GM12892 (cell line): ENCODE measurements around the gene ERC1.

Source experiments
- DNase-seq: peaks from one replicate; pipeline ENCODE4 v3.0.0; 2011; ENCODE audit not compliant: insufficient read length
- FAIRE-seq: peaks from 2 replicates; lab custom pipeline; 2011; peaks lifted over from hg19 to GRCh38; lab: Jason Lieb, UNC
- POLR2A ChIP-seq: IDR thresholded peaks from 2 replicates; pipeline ENCODE4 v1.6.1; 2011; ENCODE audit warnings: low read depth, low read length, control low read depth
- POLR2AphosphoS5 ChIP-seq: IDR thresholded peaks from 2 replicates; pipeline ENCODE4 v1.6.1; 2011; ENCODE audit warnings: low read depth, low read length, control low read depth
- TAF1 ChIP-seq: IDR thresholded peaks from 2 replicates; pipeline ENCODE4 v1.6.1; 2011; ENCODE audit warnings: low read depth, mild to moderate bottlenecking, control low read depth, low read length, borderline replicate concordance

Gene ERC1

DNA sequence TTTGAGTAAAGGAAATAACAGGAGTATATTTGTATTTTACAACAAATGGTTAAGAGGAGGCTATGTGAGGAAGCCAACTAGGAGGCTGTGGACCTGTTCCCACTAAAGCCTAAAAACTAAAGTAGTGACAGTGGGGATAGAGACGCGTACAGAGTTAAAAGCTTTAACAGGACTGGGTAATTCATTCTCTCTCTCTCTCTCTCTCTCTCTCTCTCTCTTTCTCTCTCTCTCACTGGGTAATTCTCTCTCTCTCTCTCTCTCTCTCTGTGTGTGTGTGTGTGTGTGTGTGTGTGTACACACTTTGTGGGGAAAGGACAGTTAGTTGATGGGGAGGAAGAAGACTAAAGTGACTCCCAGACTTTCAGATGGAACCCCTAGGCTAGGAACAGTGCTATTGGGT, 16.3 kb downstream of the ERC1 start:
- FAIRE-seq (no peak), DNase-seq (no peak)
- no peak for TF ChIP-seq TAF1
- no peak for TF ChIP-seq POLR2A
- TF ChIP-seq POLR2AphosphoS5: no peak

DNA sequence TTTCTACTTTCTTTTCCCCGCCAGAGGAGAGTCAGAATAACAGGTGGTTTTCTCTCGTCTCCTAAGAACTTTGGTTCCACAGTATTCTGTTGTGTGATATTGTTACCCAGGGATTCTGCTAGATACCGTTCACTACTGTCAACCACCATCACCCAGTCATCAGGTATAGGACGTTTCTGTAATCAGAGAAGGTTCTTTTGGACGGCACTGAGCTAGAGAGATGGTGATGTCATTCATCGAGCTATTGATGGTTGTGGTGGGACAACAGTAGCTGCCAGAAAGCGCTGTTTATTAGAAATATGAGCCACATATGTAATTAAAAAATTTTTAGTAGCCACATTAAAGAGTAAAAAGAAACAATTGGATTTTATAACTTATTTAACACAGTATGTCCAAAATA, 17.0 kb downstream of the ERC1 start:
- FAIRE-seq (no peak), DNase-seq (no peak)
- TF ChIP-seq TAF1 (no peak), POLR2A (no peak), POLR2AphosphoS5 (no peak)

DNA sequence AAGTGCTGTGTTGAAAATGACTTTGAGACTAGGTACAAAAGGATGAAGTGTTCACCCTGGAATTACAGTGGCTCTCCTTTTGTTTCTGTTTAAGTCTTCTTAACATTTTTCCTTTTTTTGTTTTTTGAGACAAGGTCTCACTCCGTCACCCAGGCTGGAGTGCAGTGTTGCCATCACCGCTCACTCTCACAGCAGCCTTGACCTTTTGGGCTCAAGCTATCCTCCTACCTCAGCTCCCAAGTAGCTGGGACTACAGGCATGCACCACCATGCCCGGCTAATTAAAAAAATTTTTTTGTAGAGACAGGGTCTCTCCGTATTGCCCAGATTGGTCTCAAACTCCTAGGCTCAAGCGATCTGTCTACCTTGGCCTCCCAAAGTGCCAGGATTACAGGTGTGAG, 20.1 kb downstream of the ERC1 start:
- no peak for TF ChIP-seq POLR2A
- TF ChIP-seq POLR2AphosphoS5: no peak
- TF ChIP-seq TAF1: no peak
- FAIRE-seq: no peak
- DNase-seq: no peak

DNA sequence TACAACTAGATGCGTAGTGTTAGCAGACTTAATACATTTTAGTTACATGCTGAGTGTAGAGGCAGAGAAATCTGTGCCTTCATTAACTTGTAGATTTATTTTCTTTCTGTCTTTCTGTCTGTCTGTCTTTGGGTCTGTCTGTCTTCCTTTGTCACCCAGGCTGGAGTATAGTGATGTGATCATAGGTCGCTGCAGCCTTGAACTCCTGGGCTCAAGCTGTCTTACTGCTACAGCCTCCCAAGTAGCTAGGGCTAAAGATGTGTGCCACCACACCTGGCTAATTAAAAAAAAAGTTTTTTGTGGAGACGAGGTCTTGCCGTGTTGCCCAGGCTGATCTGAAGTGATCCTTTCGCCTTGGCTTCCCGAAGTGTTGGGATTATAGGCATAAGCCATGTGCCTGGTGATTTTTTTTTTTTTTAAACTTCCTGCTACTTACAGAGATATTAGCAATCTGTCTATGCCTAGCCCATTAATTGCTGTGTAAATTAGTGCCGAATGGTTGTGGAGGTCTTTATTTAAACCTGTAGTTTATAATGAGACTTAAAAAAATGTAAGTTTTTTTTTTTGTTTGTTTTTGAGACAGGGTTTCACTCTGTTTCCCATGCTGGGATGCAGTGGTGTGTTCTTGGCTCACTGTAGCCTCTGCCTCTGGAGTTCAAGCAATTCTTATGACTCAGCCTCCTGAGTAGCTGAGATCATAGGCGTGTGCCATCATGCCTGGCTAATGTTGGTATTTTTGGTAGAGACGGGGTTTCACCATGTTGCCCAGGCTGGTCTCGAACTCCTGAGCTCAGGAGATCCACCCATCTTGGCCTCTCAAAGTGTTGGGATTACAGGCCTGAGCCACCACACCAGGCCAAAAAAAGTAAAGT, 22.8 kb downstream of the ERC1 start:
- FAIRE-seq (no peak), DNase-seq (no peak)
- no peak for TF ChIP-seq POLR2AphosphoS5
- no peak for TF ChIP-seq POLR2A
- TF ChIP-seq TAF1: no peak

DNA sequence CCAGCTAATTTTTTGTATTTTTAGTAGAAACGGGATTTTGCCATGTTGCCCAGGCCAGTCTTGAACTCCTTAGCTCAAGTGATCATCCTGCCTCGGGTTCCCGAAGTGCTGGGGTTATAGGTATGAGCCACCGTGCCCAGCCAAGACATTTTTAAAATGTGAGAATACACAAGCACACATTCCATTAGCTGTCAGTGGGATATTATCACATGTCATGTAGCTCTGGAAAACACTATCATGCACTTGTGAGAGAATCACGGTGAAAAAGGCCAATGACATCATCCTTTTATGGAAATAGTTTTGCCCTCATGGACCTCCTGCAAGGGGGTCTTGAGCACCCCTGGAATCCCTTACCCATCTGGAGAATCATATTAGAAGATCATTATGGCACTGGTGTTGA, 28.3 kb downstream of the ERC1 start:
- no peak for TF ChIP-seq POLR2AphosphoS5
- TF ChIP-seq TAF1: no peak
- TF ChIP-seq POLR2A: no peak
- FAIRE-seq (no peak), DNase-seq (no peak)

DNA sequence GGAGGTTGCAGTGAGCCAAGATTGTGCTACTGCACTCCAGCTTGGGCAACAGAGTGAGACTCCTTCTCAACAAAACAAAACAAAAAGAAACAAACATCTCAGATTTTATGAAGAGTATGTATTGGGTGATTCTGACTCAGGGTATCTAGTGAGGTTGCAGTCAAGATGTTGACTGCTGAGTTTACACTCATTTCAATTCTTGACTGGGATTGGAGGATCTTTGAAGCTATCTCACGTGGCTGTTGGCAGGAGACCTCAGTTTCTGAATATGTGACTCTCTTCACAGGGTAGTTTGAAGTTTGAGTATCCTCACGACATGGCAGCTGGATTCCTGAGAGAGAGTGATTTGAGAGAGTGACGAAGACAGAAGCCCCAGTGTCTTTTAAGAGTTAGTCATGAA, 29.4 kb downstream of the ERC1 start:
- no peak for FAIRE-seq
- no peak for DNase-seq
- TF ChIP-seq TAF1 (no peak), POLR2A (no peak), POLR2AphosphoS5 (no peak)

DNA sequence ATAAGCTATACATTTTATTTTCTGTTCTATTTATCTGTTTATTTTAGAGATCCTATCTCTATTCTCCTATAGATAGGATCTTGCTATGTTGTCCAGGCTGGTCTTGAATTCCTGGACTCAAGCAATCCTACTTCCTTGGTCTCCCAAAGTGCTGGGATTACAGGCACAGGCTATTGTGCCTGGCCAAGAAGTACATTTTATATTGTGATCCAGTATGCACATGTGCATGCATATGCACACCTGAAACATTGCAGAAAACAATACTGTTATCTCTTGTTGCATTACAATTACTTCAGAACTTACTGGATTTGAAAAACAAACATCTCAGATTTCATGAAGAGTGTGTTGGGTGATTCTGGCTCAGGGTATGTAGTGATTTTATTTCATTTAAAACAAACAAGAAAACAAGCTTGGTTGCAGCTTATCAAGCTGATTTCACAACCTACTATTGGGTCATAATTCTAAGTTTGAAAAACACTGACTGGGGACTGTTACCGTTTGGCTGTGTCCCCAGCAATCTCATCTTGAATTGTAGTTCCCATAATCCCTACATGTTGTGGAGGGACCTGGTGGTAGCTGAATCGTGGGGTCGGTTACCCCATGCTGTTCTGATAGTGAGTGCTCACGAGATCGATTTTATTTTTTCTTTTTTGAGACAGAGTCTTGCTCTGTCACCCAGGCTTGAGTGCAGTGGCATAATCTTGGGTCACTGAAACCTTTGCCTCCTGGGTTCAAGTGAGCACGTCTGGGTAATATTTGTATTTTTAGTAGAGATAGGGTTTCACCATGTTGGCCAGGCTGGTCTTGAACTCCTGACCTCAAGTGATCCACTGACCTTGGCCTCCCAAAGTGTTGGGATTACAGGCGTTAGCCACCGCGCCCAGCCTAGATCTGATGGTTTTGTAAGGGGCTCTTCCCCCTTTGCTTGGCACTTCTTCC, 31.3 kb downstream of the ERC1 start:
- no peak for DNase-seq
- FAIRE-seq: no peak
- TF ChIP-seq POLR2A (no peak), POLR2AphosphoS5 (no peak), TAF1 (no peak)

DNA sequence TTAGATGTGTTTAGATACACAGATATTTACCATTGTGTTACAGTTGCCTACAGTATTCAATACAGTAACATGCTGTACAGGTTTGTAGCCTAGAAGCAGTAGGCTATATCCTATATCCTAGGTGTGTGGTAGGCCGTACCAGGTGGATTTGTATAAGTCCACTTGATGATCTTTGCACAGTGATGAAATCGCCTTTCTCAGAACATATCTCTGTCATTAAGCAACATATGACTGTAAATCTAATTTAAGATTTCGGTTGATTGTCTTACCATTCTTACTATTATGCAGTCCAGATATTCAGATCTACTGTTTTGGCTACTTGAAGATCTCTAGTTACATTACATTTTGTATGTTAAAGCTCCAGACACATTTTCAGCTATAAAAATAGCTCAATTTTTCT, 39.8 kb downstream of the ERC1 start:
- no peak for TF ChIP-seq POLR2A
- no peak for TF ChIP-seq POLR2AphosphoS5
- FAIRE-seq (no peak), DNase-seq (no peak)

DNA sequence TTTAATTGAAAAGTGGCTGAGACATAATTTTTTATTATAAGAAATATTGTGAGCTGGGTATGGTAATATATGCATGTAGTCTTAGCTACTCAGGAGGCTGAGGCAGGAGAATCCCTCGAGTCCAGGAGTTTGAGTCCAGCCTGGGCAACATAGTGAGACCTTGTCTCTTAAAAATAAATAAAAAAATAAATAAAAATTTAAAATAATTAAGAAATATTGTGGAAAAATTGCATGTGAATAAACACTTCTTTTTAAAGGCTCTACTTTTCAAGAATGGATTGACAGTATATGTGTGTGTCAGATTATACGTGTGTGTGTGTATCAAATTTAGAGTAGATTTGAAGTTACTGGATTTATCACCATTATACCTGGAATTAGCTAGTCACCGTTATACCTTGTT, 43.2 kb downstream of the ERC1 start:
- no peak for FAIRE-seq

DNA sequence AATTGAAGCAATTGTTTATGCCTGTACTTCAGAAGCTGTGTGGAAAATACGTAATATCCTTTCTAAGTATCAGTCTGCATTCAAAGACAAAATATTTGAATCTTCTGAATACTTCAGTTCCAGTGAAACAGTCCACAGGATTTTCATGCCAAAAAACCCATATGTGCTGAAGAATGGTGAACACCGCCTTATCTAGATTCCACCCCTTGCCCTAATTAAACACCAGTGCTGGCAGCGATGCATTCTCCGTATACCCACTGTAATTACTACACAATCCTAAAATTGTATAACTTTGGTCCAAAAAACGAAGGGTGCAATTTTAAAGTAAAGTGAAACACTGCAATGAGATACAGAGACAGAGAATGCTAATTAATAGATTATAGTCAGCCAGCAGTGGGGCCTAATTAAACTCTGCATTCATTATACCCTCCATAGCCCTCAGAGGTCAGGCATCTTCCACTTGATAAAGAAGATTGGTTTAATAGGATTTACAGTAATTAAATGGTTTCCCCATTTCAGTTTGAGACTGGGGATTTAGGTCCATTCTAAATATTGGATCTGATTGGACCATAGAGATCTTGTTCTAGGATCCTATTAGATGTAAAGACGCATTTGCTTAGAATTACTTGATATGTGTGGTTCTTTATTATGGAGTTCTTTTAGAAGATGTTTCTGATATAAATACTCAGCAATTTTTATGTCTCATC, 43.9 kb downstream of the ERC1 start:
- TF ChIP-seq POLR2AphosphoS5 (no peak), POLR2A (no peak), TAF1 (no peak)
- FAIRE-seq: no peak
- no peak for DNase-seq

More for the DNA sequence above, 43.2 kb downstream of the ERC1 start:
- DNase-seq: no peak
- TF ChIP-seq POLR2A (no peak), TAF1 (no peak), POLR2AphosphoS5 (no peak)

DNA sequence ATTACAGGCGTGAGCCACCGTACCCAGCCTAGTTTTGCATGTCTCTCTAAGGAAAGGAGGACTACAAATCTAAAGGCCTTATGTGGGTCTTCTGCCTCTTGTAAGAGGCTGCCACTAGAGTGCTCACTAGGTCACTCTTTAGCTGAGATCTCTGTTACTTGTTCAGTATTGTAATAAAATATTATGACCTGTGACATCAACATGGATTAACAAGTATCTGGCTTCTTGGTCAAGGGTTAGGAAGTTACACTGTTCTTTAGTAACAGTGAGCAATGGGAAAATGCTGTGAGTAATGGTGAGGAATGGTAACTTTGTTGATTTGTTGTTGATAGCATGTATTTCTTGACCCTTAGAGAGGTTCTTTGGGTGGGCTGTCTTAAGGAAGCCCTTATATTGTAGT, 50.5 kb downstream of the ERC1 start:
- TF ChIP-seq POLR2AphosphoS5 (no peak), POLR2A (no peak), TAF1 (no peak)
- FAIRE-seq (no peak), DNase-seq (no peak)
